HepG2 (cell line): ENCODE data around the gene ZXDC. TPM values are rescaled to one million over a fixed set of nuclear protein-coding genes. Genes with fewer than 3 reads are reported as not detected.

Source experiments
- ATAC-seq: fragments of 200-7000 bp; cut with Tn5 transposase; 3 replicates; pipeline ENCODE4 v1.9.1; 2020; ENCODE audit warnings: mild to moderate bottlenecking, moderate library complexity
- BruUV-seq: library from RNA; stranded (reverse); fragments of 400-500 nt; replicated peaks from 2 replicates; lab custom pipeline; 2021; lab: Mats Ljungman, UMichigan
- CTCF ChIA-PET: fragments of 300-600 bp; formaldehyde crosslinking; extraction: SDS; loops from one replicate; lab custom pipeline; 2021; ENCODE audit warnings: low total read pairs, inconsistent platforms, low intra/inter-chr PET ratio; lab: Yijun Ruan, JAX
- POLR2A ChIA-PET: fragments of 350-600 bp; sonication (Branson Sonifier 250); formaldehyde crosslinking; loops from one replicate; lab custom pipeline; 2020; ENCODE audit warnings: antibody characterized with exemption, inconsistent platforms; lab: Yijun Ruan, JAX
- DNase-seq: peaks from one replicate; pipeline ENCODE4 v3.0.0-alpha.2; 2015; ENCODE audit warnings: low spot score
- FAIRE-seq: peaks from 3 replicates; lab custom pipeline; 2011; peaks lifted over from hg19 to GRCh38; lab: Jason Lieb, UNC
- H2AFZ ChIP-seq: one replicate; pipeline ENCODE4 v1.6.1; 2011; ENCODE audit warnings: low read length, inconsistent platforms
- H3K27ac ChIP-seq: fragments of 300-600 bp; 3 replicates; pipeline ENCODE4 v1.8.0; 2011; ENCODE audit warnings: mixed run types, mild to moderate bottlenecking, mixed read lengths, low read length, inconsistent platforms; ENCODE audit not compliant: insufficient read depth; ENCODE audit errors: extremely low read length
- H3K27me3 ChIP-seq, 2 experiments: fragments of 200-600 bp in 1 of 2; 2 replicates in 1 of 2; 3 replicates in 1 of 2; pipeline versions ENCODE4 v1.6.0 to v1.8.0; 2011; ENCODE audit warnings: low read length in 2 of 2, mild to moderate bottlenecking in 2 of 2, moderate library complexity in 2 of 2, inconsistent platforms in 1 of 2; ENCODE audit not compliant: insufficient read depth in 2 of 2, control insufficient read depth in 1 of 2
- H3K36me3 ChIP-seq, 2 experiments: fragments of 200-600 bp in 1 of 2; replicated peaks in 1 of 2; 2 replicates in 1 of 2; 3 replicates in 1 of 2; pipeline versions ENCODE4 v1.5.1 to v1.8.0; 2011; ENCODE audit warnings: low read length in 2 of 2, inconsistent platforms in 1 of 2; ENCODE audit not compliant: insufficient read depth in 2 of 2, control insufficient read depth in 1 of 2
- H3K4me1 ChIP-seq: 2 replicates; pipeline ENCODE4 v1.5.1; 2012; ENCODE audit warnings: low read length, inconsistent platforms; ENCODE audit not compliant: insufficient read depth
- H3K4me2 ChIP-seq: 2 replicates; pipeline ENCODE4 v1.6.0; 2011; ENCODE audit warnings: low read depth, low read length, inconsistent platforms
- H3K4me3 ChIP-seq, 3 experiments: fragments of 200-600 bp in 1 of 3; sonication (generic), shearing (Covaris generic) in 1 of 3; replicated peaks in 1 of 3; 2 replicates each; pipeline ENCODE4 v1.5.1; 2011 to 2016; ENCODE audit warnings: low read length in 3 of 3, inconsistent platforms in 2 of 3, low read depth in 2 of 3, mild to moderate bottlenecking in 2 of 3, control low read depth in 1 of 3, mixed read lengths in 1 of 3; ENCODE audit not compliant: insufficient read depth in 1 of 3
- H3K79me2 ChIP-seq: one replicate; pipeline ENCODE4 v1.6.1; 2011; ENCODE audit warnings: low read length, inconsistent platforms; ENCODE audit not compliant: insufficient read depth
- H3K9ac ChIP-seq: 2 replicates; pipeline ENCODE4 v1.6.0; 2011; ENCODE audit warnings: mild to moderate bottlenecking, low read depth, low read length, inconsistent platforms; ENCODE audit not compliant: insufficient read depth
- H3K9me3 ChIP-seq: 2 replicates; pipeline ENCODE4 v1.5.1; 2012; ENCODE audit warnings: mild to moderate bottlenecking, low read length
- H4K20me1 ChIP-seq: 2 replicates; pipeline ENCODE4 v1.6.0; 2011; ENCODE audit warnings: inconsistent platforms, mild to moderate bottlenecking, low read length, moderate library complexity; ENCODE audit not compliant: insufficient read depth
- BRF2 ChIP-seq: sonication (generic); formaldehyde crosslinking; IDR thresholded peaks from 2 replicates; pipeline ENCODE4 v1.8.1; 2022; ENCODE audit warnings: mild to moderate bottlenecking, missing genetic modification reagents
- CCAR2 ChIP-seq: fragments of 200-400 bp; formaldehyde crosslinking; optimal IDR thresholded peaks from 2 replicates; pipeline ENCODE3; 2018; ENCODE audit warnings: low read depth, mild to moderate bottlenecking, low read length, moderate library complexity
- CEBPB ChIP-seq: IDR thresholded peaks from 2 replicates; pipeline ENCODE4 v1.6.1; 2011; ENCODE audit warnings: low read depth, low read length, improper control_type of control experiment, borderline replicate concordance
- DR1 ChIP-seq: sonication (generic); formaldehyde crosslinking; IDR thresholded peaks from 2 replicates; pipeline ENCODE4 v1.8.0; 2021; ENCODE audit warnings: mild to moderate bottlenecking, missing genetic modification reagents, inconsistent platforms
- EHMT2 ChIP-seq: fragments of 200-600 bp; sonication (generic); IDR thresholded peaks from 2 replicates; pipeline ENCODE4 v1.7.0; 2017; ENCODE audit warnings: antibody characterized with exemption, low read depth, low read length, borderline replicate concordance
- MBNL3 ChIP-seq: fragments of 250-450 bp; sonication (Bioruptor Pico); conservative IDR thresholded peaks from 2 replicates; pipeline ENCODE4 v1.8.0; 2022; ENCODE audit warnings: mild to moderate bottlenecking, inconsistent platforms
- MIER2 ChIP-seq: IDR thresholded peaks from 2 replicates; pipeline ENCODE4 v1.6.1; 2016; ENCODE audit warnings: missing biosample characterization, missing genetic modification reagents
- NFE2L1 ChIP-seq: sonication (generic); formaldehyde crosslinking; IDR thresholded peaks from 2 replicates; pipeline ENCODE4 v1.4.0; 2020; ENCODE audit warnings: missing genetic modification reagents, mild to moderate bottlenecking, borderline replicate concordance
- PCBP1 ChIP-seq: fragments of 200-400 bp; formaldehyde crosslinking; IDR thresholded peaks from 2 replicates; pipeline ENCODE4 v1.6.1; 2017; ENCODE audit warnings: mild to moderate bottlenecking, low read depth, low read length, borderline replicate concordance
- PLSCR1 ChIP-seq: sonication (generic); formaldehyde crosslinking; IDR thresholded peaks from 2 replicates; pipeline ENCODE4 v1.5.0; 2020; ENCODE audit warnings: missing genetic modification reagents, mild to moderate bottlenecking, borderline replicate concordance
- POLR2AphosphoS2 ChIP-seq: IDR thresholded peaks from 2 replicates; pipeline ENCODE4 v1.6.1; 2011; ENCODE audit warnings: low read depth, low read length, improper control_type of control experiment
- SAP130 ChIP-seq: IDR thresholded peaks from 2 replicates; pipeline ENCODE4 v1.6.1; 2016; ENCODE audit warnings: low read depth
- TMF1 ChIP-seq: sonication (generic); formaldehyde crosslinking; IDR thresholded peaks from 2 replicates; pipeline ENCODE4 v1.8.1; 2022; ENCODE audit warnings: low read depth, missing genetic modification reagents
- YEATS2 ChIP-seq: sonication (generic); formaldehyde crosslinking; IDR thresholded peaks from 2 replicates; pipeline ENCODE4 v1.4.0; 2020; ENCODE audit warnings: missing genetic modification reagents, borderline replicate concordance
- ZFY ChIP-seq: sonication (generic); formaldehyde crosslinking; IDR thresholded peaks from 2 replicates; pipeline ENCODE4 v1.4.0; 2020; ENCODE audit warnings: missing genetic modification reagents
- ZNF180 ChIP-seq: sonication (generic); formaldehyde crosslinking; IDR thresholded peaks from 2 replicates; pipeline ENCODE4 v1.4.0; 2020; ENCODE audit warnings: low read depth, missing genetic modification reagents, borderline replicate concordance
- ZNF33A ChIP-seq: sonication (generic); formaldehyde crosslinking; IDR thresholded peaks from 2 replicates; pipeline ENCODE4 v1.5.1; 2020; ENCODE audit warnings: missing genetic modification reagents, mild to moderate bottlenecking, moderate library complexity, borderline replicate concordance
- WGBS: methylation state at CpG from one replicate; pipeline ENCODE4 v1.1.6; 2017; ENCODE audit warnings: low lambda C conversion rate; 5-methylcytosine and 5-hydroxymethylcytosine counted together
- in situ Hi-C: cut with HindIII; loops from 2 replicates; pipeline ENCODE4 v1.10.0; 2017; ENCODE audit warnings: low pct_unique_long_range_greater_than_20kb; ENCODE audit not compliant: extremely low pct_ligation_motif_present
- intact Hi-C: fragments of 100-400 bp; cut with micrococcal nuclease; formaldehyde crosslinking; loops from one replicate; pipeline ENCODE4 v1.10.0; 2022; ENCODE audit not compliant: unreplicated experiment
- polyA plus RNA-seq, 8 experiments: library from polyadenylated mRNA; depleted of rRNA in 3 of 8; stranded (reverse) in 7 of 8; unstranded in 1 of 8; fragments of >200 nt; fragmentation: Illumina TruSeq in 4 of 8; extraction: Trizol in 4 of 8; gene quantifications; 2 replicates each; pipeline versions ENCODE4 v1.2.1 to v1.2.3, GENCODE V29; 2011 to 2016; ENCODE audit warnings: low read depth in 4 of 8, missing spikeins in 1 of 8, mixed read lengths in 1 of 8; ENCODE audit not compliant: insufficient read depth in 1 of 8
- total RNA-seq, 5 experiments: library from RNA; depleted of rRNA; stranded (reverse); fragments of >200 nt; fragmentation: Illumina TruSeq; extraction: Trizol; gene quantifications; 2 replicates each; pipeline ENCODE4 v1.2.3, GENCODE V29; 2016; ENCODE audit warnings: low read depth in 1 of 5

The ZXDC gene
- total and polyA plus RNA-seq, 2 of the 13 experiments (the other 11 are each of a cell fraction or from before 2014, with no cell fraction given), result 17.6 to 21.2 TPM

- ATAC-seq, result no peak
- Histone ChIP-seq H3K4me1 (no peaks in the 10 kb centered on the region), H3K36me3 (no peaks in the 10 kb centered on the region), H3K4me2 (no peak overlapping the region), H3K79me2 (no peaks in the 10 kb centered on the region), H3K27ac (no peak overlapping the region), H3K9me3 (no peaks in the 10 kb centered on the region), H3K9ac (no peak overlapping the region), H3K27me3 (peaks cover 2 to 37% of the 10 kb centered on the region in 2 experiments; a peak in 3 of 5 replicates), H3K4me3 (no peak overlapping the region), H2AFZ (no peak overlapping the region), H4K20me1 (no peaks in the 10 kb centered on the region)
- CTCF ChIA-PET, result no interaction called here
- intact Hi-C loops (no loop called here), in situ Hi-C loops (loop anchor here (5.0 kb wide), 1 partner anchor 148 kb away; no protein-coding TSS in a partner anchor)
- no peak for DNase-seq
- no TSS peak for BruUV-seq
- 88% methylated on average over 23 of the region's 30 CpGs for WGBS
- no peak for FAIRE-seq
- no peak for TF ChIP-seq BRF2 (CRISPR knock-in tag)
- no peak for TF ChIP-seq ZNF180 (CRISPR knock-in tag)
- TF ChIP-seq MBNL3 (CRISPR knock-in tag), result no peak
- TF ChIP-seq CCAR2, result no peak
- no peak for TF ChIP-seq YEATS2 (CRISPR knock-in tag)
- TF ChIP-seq ZFY (CRISPR knock-in tag), result no peak
- POLR2A ChIA-PET, result no interaction called here
Observed at GRCh38 chr3:126394977-126395321, 80.7 kb downstream of the ZXDC start.

GRCh38 chr3:126394179-126394976 lies 81.3 kb downstream of the ZXDC start, which contains the start of gene CFAP100:
CFAP100 (plus strand) TSS chr3:126394909; CDS start chr3:126396001, 1,092 bp downstream.
- Histone ChIP-seq H3K36me3 (no peaks in the 10 kb centered on the region), H3K4me3 (no peak within 1 kb of the TSS), H3K9me3 (no peaks in the 10 kb centered on the region), H4K20me1 (no peaks in the 10 kb centered on the region), H3K9ac (no peak within 1 kb of the TSS), H3K4me2 (no peak within 1 kb of the TSS), H3K79me2 (no peaks in the 10 kb centered on the region), H3K27me3 (peaks cover 2 to 37% of the 10 kb centered on the region in 2 experiments; a peak in 3 of 5 replicates), H3K4me1 (peaks cover 5% of the 10 kb centered on the region), H3K27ac (no peak within 1 kb of the TSS), H2AFZ (no peak within 1 kb of the TSS)
- intact Hi-C loops, result no loop called here
- FAIRE-seq (no peak), ATAC-seq (no peak), DNase-seq (no peak)
- in situ Hi-C loops, result loop anchor here (5.0 kb wide), 1 partner anchor 147 kb away; no protein-coding TSS in a partner anchor
- no TSS peak for BruUV-seq
- 67% methylated on average over 28 of the region's 43 CpGs for WGBS
- POLR2A ChIA-PET, result no interaction called here
- CTCF ChIA-PET, result no interaction called here
- TF ChIP-seq NFE2L1 (CRISPR knock-in tag) (no peak), TMF1 (CRISPR knock-in tag) (no peak), CEBPB (no peak), PLSCR1 (no peak), EHMT2 (no peak), POLR2AphosphoS2 (no peak), MIER2 (CRISPR knock-in tag) (no peak), DR1 (no peak), PCBP1 (no peak), SAP130 (no peak), ZNF33A (CRISPR knock-in tag) (no peak)
